Nephron progenitor cell (in vitro differentiated cells): Measurements from ENCODE around the gene CTNNA3.

Experiments
- DNase-seq: peaks from one replicate; pipeline ENCODE4 v3.0.0; 2021
- H3K27ac Mint-ChIP-seq: 2 replicates; pipeline ENCODE4 v1.8.0; 2021; ENCODE audit warnings: mild to moderate bottlenecking, moderate library complexity, mixed read lengths
- H3K27me3 Mint-ChIP-seq: 2 replicates; pipeline ENCODE4 v1.8.0; 2021; ENCODE audit warnings: mild to moderate bottlenecking, low read depth, mixed read lengths; ENCODE audit not compliant: poor library complexity
- H3K36me3 Mint-ChIP-seq: 2 replicates; pipeline ENCODE4 v1.8.0; 2021; ENCODE audit warnings: low read depth, mixed read lengths
- H3K4me1 Mint-ChIP-seq: 2 replicates; pipeline ENCODE4 v1.8.0; 2021; ENCODE audit warnings: mixed read lengths
- H3K4me3 Mint-ChIP-seq: 2 replicates; pipeline ENCODE4 v1.8.0; 2021; ENCODE audit warnings: mild to moderate bottlenecking, moderate library complexity, mixed read lengths
- H3K9me3 Mint-ChIP-seq: 2 replicates; pipeline ENCODE4 v1.8.0; 2021; ENCODE audit warnings: mild to moderate bottlenecking, moderate library complexity, mixed read lengths
- CTCF ChIP-seq: fragments of 200-600 bp; sonication (generic); IDR thresholded peaks from 2 replicates; pipeline ENCODE4 v1.5.0; 2021; ENCODE audit warnings: antibody characterized with exemption

CTNNA3 gene

DNA sequence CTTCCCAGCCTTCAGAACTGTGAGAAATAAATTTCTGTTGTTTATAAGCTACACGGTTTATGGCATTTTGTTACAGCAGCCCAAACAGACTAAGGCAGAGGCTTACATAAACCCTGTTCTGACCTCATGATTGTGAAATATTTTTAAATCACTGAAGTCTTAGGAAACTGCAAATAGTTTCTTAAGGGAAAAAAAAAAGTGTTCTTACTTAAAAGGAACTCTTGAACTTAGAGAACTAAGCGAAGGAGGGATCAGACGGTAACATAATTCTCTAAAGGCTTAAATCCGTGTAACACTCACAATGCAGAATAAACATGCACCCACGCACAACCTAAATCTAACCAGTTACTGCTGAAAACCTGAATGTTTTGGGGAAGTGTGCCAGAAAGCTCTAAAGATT, 1519.2 kb downstream of the CTNNA3 start:
- H3K27me3 Mint-ChIP-seq, result peaks cover 3% of the 10 kb centered on the region
- no peaks in the 10 kb centered on the region for H3K36me3 Mint-ChIP-seq
- H3K4me3 Mint-ChIP-seq, result no peak overlapping the region
- no peak overlapping the region for H3K27ac Mint-ChIP-seq
- TF ChIP-seq CTCF, result no peak
- peaks cover 8% of the 10 kb centered on the region for H3K4me1 Mint-ChIP-seq
- no peak for DNase-seq
- peaks cover 4% of the 10 kb centered on the region for H3K9me3 Mint-ChIP-seq

- TF ChIP-seq CTCF, result no peak
- H3K27me3 Mint-ChIP-seq, result peaks cover 2% of the 10 kb centered on the region
- H3K27ac Mint-ChIP-seq, result no peak overlapping the region
- peaks cover 4% of the 10 kb centered on the region for H3K9me3 Mint-ChIP-seq
- H3K4me3 Mint-ChIP-seq, result no peak overlapping the region
- H3K4me1 Mint-ChIP-seq, result no peaks in the 10 kb centered on the region
- no peaks in the 10 kb centered on the region for H3K36me3 Mint-ChIP-seq
- DNase-seq, result no peak
Measured at GRCh38 chr10:66167816-66168215, 1528.2 kb downstream of the CTNNA3 start.

DNA sequence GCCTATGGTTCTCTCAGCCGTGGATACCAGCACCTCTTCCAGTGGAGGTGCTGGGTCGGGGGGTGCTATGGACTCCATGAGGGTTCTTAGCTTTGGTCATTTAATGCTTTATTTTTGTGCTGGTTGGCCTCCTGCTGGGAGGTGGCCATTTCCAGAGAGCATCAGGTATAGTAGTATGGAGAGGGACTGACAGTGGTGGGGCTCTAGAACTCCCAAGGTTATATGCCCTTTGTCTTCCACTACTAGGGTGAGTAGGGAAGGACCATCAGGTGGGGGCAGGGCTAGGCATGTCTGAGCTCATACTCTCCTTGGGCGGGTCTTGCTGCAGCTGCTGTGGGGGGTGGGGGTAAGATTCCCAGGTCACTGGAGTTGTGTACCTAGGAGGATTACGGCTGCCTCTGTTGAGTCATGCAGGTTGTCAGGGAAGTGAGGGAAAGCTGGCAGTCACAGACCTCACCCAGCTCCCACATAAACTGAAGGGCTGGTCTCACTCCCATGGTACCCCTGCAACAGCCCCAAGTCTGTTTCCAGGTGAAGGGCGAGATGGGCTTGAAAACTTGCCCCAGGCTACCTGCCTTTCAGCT, 1533.3 kb downstream of the CTNNA3 start:
- no peaks in the 10 kb centered on the region for H3K4me1 Mint-ChIP-seq
- DNase-seq, result no peak

GRCh38 chr10:66151346-66151745, 1544.6 kb downstream of the CTNNA3 start:
- Mint-ChIP-seq H3K27ac (no peak overlapping the region), H3K9me3 (peaks cover 3% of the 10 kb centered on the region), H3K36me3 (no peaks in the 10 kb centered on the region), H3K27me3 (no peaks in the 10 kb centered on the region), H3K4me3 (no peak overlapping the region), H3K4me1 (no peaks in the 10 kb centered on the region)
- TF ChIP-seq CTCF, result no peak
- DNase-seq, result no peak

More for the DNA sequence above, 1533.3 kb downstream of the CTNNA3 start:
- Mint-ChIP-seq H3K4me3 (no peak overlapping the region), H3K9me3 (peaks cover 7% of the 10 kb centered on the region), H3K36me3 (no peaks in the 10 kb centered on the region), H3K27me3 (no peaks in the 10 kb centered on the region), H3K27ac (no peak overlapping the region)
- no peak for TF ChIP-seq CTCF

DNA sequence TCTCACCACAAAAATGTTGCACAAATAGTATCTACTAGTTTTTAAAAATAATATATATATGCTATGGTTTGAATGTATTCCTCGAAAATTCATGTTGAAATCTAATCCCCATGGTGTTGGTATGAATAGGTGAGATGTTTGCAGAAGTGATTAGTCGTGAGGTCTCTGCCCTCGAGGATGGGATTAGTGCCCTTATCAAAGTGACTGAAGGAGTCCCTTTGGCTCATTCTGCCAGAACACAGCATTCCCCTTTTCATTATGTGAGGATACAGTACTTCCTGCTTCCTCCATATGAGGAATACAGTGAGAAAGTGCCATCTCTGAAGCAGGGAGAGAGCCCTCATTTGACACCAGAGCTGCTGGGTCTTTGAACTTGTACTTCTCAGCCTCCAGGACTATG, 1547.7 kb downstream of the CTNNA3 start:
- Mint-ChIP-seq H3K27me3 (no peaks in the 10 kb centered on the region), H3K9me3 (peaks cover 3% of the 10 kb centered on the region), H3K4me3 (no peak overlapping the region), H3K4me1 (no peaks in the 10 kb centered on the region), H3K36me3 (no peaks in the 10 kb centered on the region), H3K27ac (no peak overlapping the region)
- DNase-seq, result no peak
- no peak for TF ChIP-seq CTCF

- H3K36me3 Mint-ChIP-seq, result no peaks in the 10 kb centered on the region
- no peak overlapping the region for H3K27ac Mint-ChIP-seq
- no peaks in the 10 kb centered on the region for H3K4me1 Mint-ChIP-seq
- H3K27me3 Mint-ChIP-seq, result no peaks in the 10 kb centered on the region
- no peak for DNase-seq
- H3K9me3 Mint-ChIP-seq, result no peaks in the 10 kb centered on the region
- no peak for TF ChIP-seq CTCF
- H3K4me3 Mint-ChIP-seq, result no peak overlapping the region
Measured at GRCh38 chr10:66144016-66144415, 1552.0 kb downstream of the CTNNA3 start.
